H1 (cell line): ENCODE measurements around the gene RNGTT. TPM values are rescaled to one million over a fixed set of nuclear protein-coding genes. Genes with fewer than 3 reads are reported as not detected.

Source experiments
- EZH2 ChIP-seq: fragments of 200-600 bp; sonication (generic); IDR thresholded peaks from 2 replicates; pipeline ENCODE4 v1.7.1; 2012; ENCODE audit warnings: low read depth, mild to moderate bottlenecking, moderate library complexity, low read length, inconsistent platforms; ENCODE audit not compliant: severe bottlenecking
- PHF8 ChIP-seq: fragments of 200-600 bp; sonication (generic); conservative IDR thresholded peaks from 2 replicates; pipeline ENCODE4 v1.7.1; 2012; ENCODE audit warnings: low read depth, mild to moderate bottlenecking, inconsistent platforms, low read length, moderate library complexity
- polyA plus RNA-seq, 7 experiments: library from polyadenylated mRNA; depleted of rRNA in 3 of 7; stranded (reverse) in 5 of 7; unstranded in 2 of 7; fragments of >200 nt in 5 of 7; fragments of 200-250 nt in 2 of 7; gene quantifications; 1 replicate in 5 of 7; 2 replicates in 1 of 7; 4 replicates in 1 of 7; pipeline versions ENCODE4 v1.2.1 to v1.2.3, GENCODE V29; 2011 to 2013; ENCODE audit warnings: missing spikeins in 2 of 7, mixed read lengths in 2 of 7
- total RNA-seq: library from RNA; stranded (reverse); fragmentation: NEBNext Ultra II Directional; extraction: Animal tissue kit (Norgen Biotek cat#: 25700); gene quantifications from 2 replicates; pipeline ENCODE4 v1.2.1, GENCODE V29; 2021

RNGTT gene
- total and polyA plus RNA-seq, 2 of the 8 experiments (the other 6 are each of a cell fraction or from before 2014, with no cell fraction given): 3.6 to 21.2 TPM

GRCh38 chr6:88815491-88815890, 147.9 kb downstream of the RNGTT start (continued):
- TF ChIP-seq EZH2: no peak
- TF ChIP-seq PHF8: no peak
- TF ChIP-seq, all 59 proteins: peak for 0
